Hematopoietic multipotent progenitor cell treated with erythropoietin and hydrocortisone succinate and interleukin-3 and kit ligand, for 6 days (in vitro differentiated cells): ENCODE data around the gene UBALD1.
A peak's percentile ranks its signal among the peaks of the same experiment; 100 is the strongest.

Experiments used
- DNase-seq: peaks from one replicate; pipeline ENCODE4 v3.0.0-alpha.2; 2015

UBALD1 gene

GRCh38 chr16:4614571-4615383, at the start of gene UBALD1:
Gene UBALD1, minus strand, starts transcription at chr16:4614888. Its CDS starts 91 bp downstream, at chr16:4614797.
- peak; percentile 92 for DNase-seq

GRCh38 chr16:4663777-4664465, 49.2 kb upstream of the UBALD1 start:
- DNase-seq: peak; percentile 83

GRCh38 chr16:4663465-4663776, 48.7 kb upstream of the UBALD1 start:
- no peak for DNase-seq

GRCh38 chr16:4661661-4662060, 47.0 kb upstream of the UBALD1 start:
- DNase-seq: peak; percentile 27

GRCh38 chr16:4660454-4661007, 45.8 kb upstream of the UBALD1 start:
- no peak for DNase-seq

- DNase-seq: no peak
These were observed 45.0 kb upstream of the UBALD1 start for GRCh38 chr16:4659363-4660353.

GRCh38 chr16:4656695-4657686, 42.3 kb upstream of the UBALD1 start:
- DNase-seq: no peak

GRCh38 chr16:4656221-4656620, 41.5 kb upstream of the UBALD1 start:
- no peak for DNase-seq

- no peak for DNase-seq
These were observed 41.1 kb upstream of the UBALD1 start for GRCh38 chr16:4655801-4656200.

GRCh38 chr16:4654964-4655590, 40.4 kb upstream of the UBALD1 start:
- DNase-seq: no peak

GRCh38 chr16:4654011-4654963, 39.6 kb upstream of the UBALD1 start:
- no peak for DNase-seq

- DNase-seq: no peak
These were observed 37.9 kb upstream of the UBALD1 start for GRCh38 chr16:4652561-4652960.

GRCh38 chr16:4651827-4652226, 37.1 kb upstream of the UBALD1 start:
- no peak for DNase-seq

GRCh38 chr16:4650443-4651074, 35.9 kb upstream of the UBALD1 start:
- peak; percentile 94 for DNase-seq

- DNase-seq: peak; percentile 38
These were observed 35.2 kb upstream of the UBALD1 start for GRCh38 chr16:4649744-4650442.

- peak; percentile 19 for DNase-seq
These were observed 34.2 kb upstream of the UBALD1 start for GRCh38 chr16:4648917-4649316.

- DNase-seq: no peak
These were observed 32.9 kb upstream of the UBALD1 start for GRCh38 chr16:4647644-4647980.

- DNase-seq: no peak
These were observed 32.3 kb upstream of the UBALD1 start for GRCh38 chr16:4646773-4647643.
